GM23248 (cell line): ENCODE results near the gene BARHL1.

ENCODE experiments used
- EZH2 ChIP-seq: fragments of 200-600 bp; sonication (generic); IDR thresholded peaks from 2 replicates; pipeline ENCODE4 v1.6.1; 2018; ENCODE audit warnings: antibody characterized with exemption, mild to moderate bottlenecking; ENCODE audit not compliant: insufficient read depth, poor library complexity, severe bottlenecking
- EZH2phosphoT487 ChIP-seq: fragments of 200-600 bp; sonication (generic); IDR thresholded peaks from 2 replicates; pipeline ENCODE4 v1.6.1; 2018; ENCODE audit warnings: antibody characterized with exemption, moderate library complexity, mild to moderate bottlenecking, low read depth; ENCODE audit not compliant: insufficient read depth

DNA sequence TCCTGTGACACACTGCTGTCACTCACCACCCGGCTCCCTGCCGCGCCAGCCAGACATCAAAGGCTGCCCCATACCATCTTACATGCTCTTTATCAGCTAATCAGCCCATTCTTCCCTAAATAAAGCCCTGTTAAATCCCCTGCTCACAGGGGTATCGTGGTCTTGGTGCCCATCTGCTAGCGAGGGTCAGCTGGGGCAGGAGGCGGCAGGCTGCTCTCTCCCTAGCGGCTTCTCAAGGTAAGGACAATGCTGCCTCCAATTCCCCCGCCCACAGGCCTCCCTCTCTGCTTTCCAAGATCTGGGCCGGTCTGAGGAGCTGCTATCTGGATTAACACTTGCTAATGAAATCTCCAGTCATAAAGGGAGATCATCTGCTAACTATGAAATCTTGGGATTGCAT is 26.8 kb downstream of the BARHL1 start:
- TF ChIP-seq EZH2 (no peak), EZH2phosphoT487 (no peak)
